ENCODE measurements around the gene DNM3. TPM values are rescaled to one million over a fixed set of nuclear protein-coding genes. Genes with fewer than 3 reads are reported as not detected.
A peak's percentile ranks its signal among the peaks of the same experiment; 100 is the strongest.

The DNM3 gene
- total RNA-seq, 2 donors from 2014 or later: 4.7 to 4.9 TPM

DNA sequence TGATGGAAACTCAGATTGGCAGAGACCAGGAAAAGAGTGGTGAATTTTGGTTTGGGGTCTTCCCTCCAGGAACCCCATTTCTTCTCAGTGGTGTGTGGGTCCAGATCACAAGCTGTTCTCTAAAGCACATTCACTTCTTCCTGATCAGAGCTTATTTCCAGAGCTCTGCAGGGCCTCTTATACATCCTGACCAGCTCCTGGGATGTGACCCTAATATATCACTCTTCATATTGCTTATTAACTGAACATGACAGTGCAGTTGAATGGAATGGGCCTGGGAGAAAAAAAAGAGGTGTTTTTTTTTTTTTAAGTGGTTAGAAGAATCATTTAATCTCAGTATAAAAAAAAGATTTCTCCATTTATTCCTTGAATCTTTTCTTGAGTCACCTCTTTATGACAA lies 29.6 kb upstream of the DNM3 start:
- intact Hi-C loops (cut with DNase I): no loop called here
- DNase-seq (ENCODE audit: low spot score): no peak

DNA sequence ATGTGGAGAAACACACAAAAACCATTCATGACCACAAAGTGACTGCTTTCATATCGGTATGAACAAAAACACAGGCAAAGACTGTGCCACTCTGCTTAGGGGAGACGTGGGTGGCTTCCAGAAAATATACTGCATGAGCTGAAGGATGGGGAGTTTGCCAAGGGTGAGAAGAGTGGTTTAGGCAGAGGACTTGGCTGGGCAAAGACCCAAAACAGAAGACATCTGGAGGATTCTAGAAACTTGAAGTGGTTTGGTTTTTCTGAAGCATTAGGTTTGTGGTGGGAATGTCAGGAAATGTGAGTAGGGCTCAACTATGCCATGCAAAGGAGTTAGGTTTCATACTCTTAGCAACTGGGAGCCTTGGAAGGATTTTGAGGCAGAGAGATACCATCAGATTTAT lies 26.6 kb upstream of the DNM3 start:
- DNase-seq (ENCODE audit: low spot score): no peak

DNA sequence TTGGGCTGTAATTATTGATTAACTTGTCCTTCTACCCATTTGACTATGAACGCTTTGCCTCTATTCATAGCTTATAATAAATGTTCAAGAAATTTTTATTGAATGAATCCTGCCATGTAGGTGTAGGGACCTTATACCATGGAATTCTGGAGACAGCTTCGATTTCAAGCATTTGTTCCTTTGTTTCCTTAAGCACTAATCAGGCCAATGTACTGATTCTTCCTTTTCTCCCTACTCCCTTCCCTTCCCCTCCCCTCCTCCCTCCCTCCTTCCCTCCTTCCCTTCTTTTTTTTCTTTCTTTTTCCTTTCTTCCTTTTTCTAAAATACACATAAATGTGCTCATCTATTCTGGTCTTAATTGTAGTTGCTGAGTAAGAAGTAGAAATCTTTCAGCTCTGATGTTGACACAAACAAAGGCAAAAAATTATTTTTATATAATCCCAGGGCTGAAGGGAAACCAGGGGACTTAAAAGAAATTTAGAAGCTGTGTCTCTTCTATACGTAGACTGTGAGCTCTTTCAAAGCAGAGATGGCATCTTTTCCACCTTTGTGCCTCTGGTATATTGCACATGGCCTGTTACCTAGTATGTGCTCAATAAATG lies 24.9 kb upstream of the DNM3 start:
- DNase-seq (ENCODE audit: low spot score): no peak
- intact Hi-C loops (cut with DNase I): no loop called here

More for the DNA sequence above, 26.6 kb upstream of the DNM3 start:
- intact Hi-C loops (cut with DNase I): no loop called here

DNA sequence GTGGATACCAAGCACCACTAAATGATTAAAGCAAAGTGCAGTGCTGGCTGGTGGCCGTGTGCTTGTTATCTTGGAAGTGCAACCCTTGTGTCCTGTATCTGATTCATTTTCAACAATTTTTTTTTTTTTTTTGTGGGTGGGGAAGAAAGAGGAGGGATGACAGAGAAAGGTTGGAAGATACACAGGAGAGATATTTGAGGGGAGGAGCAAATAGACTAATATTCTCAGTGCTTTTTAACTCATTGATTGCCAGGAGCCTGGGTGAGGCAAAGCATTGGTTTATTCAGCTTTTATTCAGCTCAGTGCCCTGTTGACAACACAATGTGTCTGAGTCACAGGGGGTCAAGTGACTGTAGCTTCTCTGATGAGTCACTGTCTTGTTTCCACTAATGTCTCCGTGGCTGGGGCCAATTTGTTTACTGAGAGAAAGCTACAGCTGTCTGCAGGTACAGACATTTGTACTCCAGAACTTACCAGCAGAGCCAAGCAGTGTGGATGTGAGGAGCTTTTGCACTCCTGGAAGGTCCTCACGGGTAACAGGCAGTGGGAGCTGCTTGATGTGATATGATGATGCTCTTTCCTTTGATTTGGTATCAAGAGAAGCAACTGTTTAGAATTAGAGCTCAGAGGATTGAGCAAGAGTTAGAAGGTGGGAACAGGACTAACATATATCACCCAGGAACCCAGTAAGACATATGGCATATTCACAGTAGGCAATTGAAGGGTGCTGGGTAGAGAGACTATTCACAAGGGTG lies 23.6 kb upstream of the DNM3 start:
- intact Hi-C loops (cut with DNase I): no loop called here
- no peak for DNase-seq (ENCODE audit: low spot score)

DNA sequence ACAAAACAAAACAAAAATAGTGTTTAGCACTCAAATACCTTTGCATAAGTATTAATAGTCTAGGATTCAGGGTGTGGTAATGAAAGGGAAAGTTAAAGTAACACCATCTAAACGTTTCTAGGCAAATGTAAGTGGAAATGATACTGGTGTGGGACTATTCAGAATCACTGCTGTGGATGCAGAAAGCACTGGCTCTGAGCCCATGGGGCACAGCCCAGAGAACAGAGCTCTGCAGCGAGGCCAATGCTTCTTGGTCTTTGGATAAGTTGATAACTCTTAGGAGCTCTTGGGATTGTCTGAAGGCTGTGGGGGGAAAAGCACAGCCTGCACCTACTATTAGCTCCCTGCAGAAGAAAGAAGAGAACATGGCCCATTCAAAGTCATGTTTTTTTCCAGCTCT lies 21.4 kb upstream of the DNM3 start:
- intact Hi-C loops (cut with DNase I): no loop called here
- no peak for DNase-seq (ENCODE audit: low spot score)

DNA sequence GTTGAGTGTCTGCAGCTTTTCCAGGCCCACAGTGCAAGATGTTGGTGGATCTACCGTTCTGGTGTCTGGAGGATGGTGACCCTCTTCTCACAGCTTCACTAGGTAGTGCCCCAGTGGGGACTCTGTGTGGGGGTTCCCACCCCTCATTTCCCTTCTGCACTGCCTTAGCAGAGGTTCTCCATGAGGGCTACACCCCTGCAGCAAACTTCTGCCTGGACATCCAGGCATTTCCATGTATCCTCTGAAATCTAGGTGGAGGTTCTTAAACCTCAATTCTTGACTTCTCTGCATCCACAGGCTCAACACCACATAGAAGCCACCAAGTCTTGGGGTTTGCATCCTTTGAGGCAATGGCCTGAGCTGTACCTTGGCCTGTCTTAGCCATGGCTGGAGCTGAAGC lies 14.3 kb upstream of the DNM3 start:
- DNase-seq (ENCODE audit: low spot score): no peak
- intact Hi-C loops (cut with DNase I): no loop called here

DNA sequence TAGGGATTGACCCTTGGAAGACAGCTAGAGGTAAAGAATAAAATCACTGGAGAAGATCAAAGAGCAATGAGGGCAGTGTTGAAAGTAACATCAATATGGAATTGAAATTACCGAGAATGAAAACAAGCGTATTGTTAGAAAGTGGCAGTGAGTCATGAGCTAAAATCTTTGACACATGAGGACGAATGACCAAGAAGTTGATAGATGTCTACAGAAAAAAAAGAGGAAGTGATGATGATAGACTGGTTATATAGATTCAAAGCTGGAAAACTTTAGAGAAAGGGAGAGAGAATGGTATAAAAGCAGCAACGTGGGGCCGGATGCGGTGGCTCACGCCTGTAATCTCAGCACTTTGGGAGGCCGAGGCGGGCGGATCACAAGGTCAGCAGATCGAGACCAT lies 12.5 kb upstream of the DNM3 start:
- DNase-seq (ENCODE audit: low spot score): no peak
- intact Hi-C loops (cut with DNase I): no loop called here

DNA sequence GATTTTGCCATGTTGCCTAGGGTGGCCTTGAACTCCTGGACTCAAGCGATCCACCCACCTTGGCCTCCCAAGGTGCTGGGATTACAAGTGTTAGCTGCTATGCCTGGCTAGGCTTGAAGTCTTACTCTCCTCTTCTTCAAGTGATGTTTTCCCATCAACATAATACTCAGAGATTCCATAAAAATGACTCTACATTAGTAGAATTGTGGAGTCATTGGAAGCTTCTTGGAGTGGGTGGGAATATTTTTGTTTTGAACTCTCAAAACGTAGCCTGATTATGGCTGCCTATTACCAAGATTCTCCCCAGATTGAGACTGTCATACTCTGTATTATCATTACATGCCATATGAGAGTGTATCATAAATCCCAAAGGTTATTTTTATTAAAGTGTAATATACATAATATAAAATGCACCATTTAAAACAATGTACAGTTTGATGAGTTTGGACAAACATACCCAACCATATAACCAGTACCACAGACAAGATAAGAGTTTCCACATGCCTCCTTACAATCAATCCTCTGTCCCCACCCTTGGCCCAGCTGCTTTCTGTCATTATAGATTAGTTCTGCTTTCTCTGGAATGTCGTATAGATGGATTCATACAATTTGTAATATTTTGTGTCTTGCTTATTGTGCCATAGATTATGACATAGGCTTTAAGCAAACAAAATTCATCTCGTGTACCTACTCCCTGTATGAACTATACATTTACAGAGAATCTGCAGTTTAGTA lies 8.0 kb upstream of the DNM3 start:
- DNase-seq (ENCODE audit: low spot score): no peak
- intact Hi-C loops (cut with DNase I): no loop called here

DNA sequence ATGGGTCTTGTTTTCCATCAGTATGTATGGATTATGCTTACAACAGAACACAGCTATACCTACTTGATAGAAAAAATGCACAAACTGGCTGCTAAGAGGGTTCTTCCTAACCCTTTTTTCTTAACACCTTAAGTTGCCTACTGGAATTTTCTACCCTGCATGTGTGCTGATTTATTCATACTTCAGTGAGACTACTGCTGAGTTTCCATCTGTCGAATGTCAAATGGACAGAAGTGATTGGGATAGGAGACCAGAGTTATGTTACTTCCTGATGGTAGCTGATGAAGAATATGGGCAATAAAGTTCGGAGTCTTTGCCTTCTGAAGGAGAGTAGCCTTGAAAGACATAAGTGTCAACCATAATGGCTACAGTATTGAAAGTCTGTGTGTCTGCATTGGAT lies 6.5 kb upstream of the DNM3 start:
- intact Hi-C loops (cut with DNase I): no loop called here
- no peak for DNase-seq (ENCODE audit: low spot score)

DNA sequence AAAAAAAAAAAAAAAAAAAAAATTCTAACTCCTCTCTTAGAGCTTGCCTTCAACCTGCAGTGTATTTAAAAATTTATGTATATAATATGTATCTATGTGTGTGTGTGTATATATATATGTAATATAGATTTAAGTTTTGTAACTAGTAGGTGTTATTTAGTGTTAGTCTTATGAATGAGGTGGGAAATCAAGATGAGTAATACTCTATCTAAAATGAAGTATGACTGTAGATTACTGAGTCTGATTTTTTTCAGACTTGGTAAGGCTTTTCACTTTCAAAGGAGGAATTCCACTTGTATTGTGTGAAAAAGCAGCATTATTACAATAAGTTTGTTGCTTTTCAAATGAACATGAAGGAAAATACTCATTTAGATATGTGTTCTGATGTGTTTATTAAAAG lies 5.4 kb upstream of the DNM3 start:
- intact Hi-C loops (cut with DNase I): no loop called here
- DNase-seq (ENCODE audit: low spot score): no peak

DNA sequence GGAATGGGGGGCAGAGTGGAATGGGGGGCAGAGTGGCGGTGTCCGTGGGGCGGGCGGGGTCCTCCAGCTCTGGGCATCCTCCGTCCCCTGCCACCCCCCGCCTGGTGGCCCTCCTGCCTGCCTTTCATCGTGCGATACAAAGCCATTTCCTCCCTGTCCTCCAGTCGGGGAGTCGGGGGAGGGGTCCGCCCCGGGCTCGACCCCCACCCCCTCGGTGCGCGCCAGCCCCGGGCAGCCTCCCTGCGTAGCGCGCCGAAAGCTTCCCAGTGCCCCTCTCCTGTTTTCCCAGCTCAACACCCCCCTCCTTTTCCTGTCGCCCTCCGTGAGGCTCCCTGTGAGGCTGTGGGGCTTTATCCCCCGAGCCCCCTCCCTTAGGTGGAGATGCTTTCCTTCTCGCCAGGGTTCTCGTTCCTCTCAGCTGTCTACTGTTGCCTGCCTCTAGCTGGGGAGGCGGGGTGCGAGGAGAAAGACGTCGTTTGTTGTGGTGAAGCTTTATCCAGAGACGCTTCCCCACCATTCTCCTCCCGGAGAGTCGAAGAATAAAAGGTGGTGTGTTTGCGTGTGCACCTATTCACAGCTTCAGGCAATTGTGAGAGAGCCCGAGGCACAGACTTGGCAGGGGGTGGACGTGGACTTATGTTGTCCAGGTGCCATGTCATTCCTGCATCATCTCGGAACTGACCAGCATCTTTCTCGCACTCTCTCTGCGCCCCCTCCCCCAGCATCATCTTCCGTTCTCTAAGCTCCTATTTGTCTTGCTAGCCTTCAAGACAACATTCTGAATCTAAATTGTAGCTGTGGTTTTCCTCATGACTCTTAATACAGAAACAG lies 848 bp downstream of the DNM3 start:
- intact Hi-C loops (cut with DNase I): no loop called here

DNA sequence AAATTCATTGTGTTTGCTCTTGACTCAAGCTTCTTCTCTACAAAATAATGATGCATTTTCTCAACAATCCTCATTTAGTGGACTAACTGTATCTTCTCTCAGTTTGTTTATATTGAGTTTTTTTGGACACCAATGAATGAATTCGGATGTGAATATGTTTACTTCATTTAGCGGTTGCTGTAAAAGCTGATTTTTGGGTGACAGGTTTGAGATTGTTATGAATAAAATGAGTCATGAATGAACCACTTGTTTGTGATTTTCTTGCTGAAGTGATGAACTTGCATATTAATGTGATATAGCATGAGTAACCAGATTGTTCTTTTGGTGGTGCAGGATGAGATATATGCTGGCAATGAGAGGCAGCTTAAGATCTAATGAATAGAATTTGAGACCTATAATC lies 3.1 kb downstream of the DNM3 start:
- intact Hi-C loops (cut with DNase I): no loop called here

More for the DNA sequence above, 848 bp downstream of the DNM3 start:
- DNase-seq (ENCODE audit: low spot score): peak; percentile 79

DNA sequence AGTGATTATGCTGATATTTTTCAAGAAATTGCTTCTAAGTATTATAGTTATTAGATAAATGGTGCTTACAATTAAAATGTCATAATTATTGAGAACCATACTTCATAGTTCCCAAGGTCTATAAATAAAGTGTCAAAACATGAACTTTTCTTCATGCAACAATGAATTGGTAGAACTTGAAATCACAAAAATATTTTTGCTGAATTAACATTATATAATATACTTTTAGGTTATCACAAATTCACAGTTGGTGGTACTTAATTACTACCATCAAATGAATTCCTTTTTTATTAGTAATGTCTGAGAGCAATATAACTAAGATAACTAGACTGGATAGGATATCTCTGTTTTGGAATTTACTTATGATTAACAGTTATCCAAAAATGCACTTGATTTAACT lies 4.7 kb downstream of the DNM3 start:
- no peak for DNase-seq (ENCODE audit: low spot score)
- intact Hi-C loops (cut with DNase I): no loop called here

More for the DNA sequence above, 3.1 kb downstream of the DNM3 start:
- no peak for DNase-seq (ENCODE audit: low spot score)

DNA sequence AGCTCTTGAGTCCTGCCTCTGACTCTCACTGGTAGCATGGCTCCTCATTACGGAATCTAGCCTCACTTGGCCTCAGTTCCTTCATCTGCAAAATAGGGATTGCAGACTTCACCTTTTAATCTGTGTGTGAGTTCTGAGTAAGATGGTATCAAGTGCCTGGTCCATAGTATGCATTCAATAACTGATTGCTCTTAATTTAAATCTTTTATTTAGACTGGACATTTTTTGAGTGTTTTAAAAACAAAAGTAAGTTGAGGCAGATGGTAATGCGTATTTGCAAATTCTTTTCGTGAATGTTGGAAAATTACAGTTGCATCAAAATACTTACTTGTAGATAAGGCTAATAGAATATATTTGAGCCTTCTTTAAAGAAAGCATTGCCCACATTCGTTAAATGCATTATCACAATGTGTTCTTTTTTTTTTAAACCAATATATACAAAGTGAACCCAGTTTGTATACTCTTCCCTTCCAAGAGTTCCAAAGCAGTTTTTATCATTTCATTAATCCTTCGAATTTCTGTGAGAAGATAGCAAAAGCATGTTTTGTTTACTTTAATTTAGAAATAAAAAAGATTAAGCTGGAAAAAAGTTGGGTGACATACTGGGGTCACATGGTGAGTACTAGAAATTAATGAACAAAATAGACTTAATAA lies 8.1 kb downstream of the DNM3 start:
- intact Hi-C loops (cut with DNase I): no loop called here
- no peak for DNase-seq (ENCODE audit: low spot score)

DNA sequence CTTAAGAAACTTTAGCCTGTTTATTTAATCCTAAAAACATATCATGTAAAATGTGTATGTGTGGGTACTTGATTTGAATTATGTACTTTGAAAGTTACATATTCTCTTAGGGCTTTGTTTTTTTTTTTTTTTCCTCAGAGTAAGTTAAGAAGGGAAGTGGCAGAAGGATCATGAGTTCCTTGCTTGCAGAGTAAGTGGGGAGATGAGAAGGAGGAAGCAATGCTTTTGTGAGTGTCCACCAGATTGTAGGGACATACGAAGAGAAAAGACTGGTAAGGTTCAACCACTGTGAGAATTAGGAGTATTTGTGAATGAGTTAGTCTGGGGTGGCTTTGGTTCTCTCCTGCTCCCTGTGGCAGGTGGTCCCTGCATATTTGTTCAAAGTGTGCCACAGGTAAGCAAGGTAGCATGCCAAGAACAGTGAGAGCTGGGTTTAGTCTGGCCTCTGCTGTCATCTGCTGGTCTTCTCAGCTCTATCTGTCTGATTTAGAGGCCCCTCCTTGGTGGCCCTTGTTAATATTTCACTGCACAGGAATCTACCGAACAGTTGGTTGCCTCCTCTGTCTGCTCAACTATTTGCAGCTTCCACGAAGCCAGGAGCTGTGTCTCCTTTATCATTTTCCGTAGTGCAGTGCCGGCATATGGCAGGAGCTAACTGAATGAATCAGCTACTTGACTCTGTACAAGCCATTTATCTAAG lies 9.5 kb downstream of the DNM3 start:
- no peak for DNase-seq (ENCODE audit: low spot score)
- intact Hi-C loops (cut with DNase I): no loop called here

DNA sequence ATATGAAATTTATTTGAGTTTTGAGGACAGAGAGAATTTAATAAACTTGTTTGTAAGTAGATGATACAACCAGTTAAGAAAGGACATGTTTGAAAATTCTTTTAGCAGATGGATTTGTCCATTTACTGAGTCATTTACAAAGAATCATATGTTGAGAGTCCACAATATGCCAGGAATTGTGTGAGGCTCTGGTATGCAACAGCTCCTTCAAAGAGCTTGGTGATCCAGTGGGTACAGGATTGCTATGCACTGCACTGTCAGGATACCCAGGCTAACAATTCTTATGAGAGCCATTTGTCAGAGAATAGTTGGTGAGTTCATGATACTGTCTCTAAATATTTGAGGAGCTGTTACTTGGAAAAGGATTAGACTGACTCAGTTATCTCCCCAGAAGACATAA lies 11.0 kb downstream of the DNM3 start:
- intact Hi-C loops (cut with DNase I): no loop called here
- no peak for DNase-seq (ENCODE audit: low spot score)

DNA sequence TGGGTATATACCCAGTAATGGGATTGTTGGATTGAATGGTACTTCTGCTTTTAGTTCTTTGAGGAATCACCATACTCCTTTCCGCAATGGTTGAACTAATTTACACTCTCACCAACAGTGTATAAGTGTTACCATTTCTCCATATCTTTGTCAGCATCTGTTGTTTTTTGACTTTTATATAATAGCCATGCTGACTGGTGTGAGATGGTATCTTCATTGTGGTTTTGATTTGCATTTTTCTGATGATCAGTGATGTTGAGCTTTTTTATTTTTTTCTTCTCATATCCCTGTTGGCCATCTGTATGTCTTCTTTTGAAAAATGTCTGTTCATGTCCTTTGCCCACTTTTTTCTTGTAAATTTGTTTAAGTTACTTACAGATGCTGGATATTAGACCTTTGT lies 14.1 kb downstream of the DNM3 start:
- DNase-seq (ENCODE audit: low spot score): no peak
- intact Hi-C loops (cut with DNase I): no loop called here

DNA sequence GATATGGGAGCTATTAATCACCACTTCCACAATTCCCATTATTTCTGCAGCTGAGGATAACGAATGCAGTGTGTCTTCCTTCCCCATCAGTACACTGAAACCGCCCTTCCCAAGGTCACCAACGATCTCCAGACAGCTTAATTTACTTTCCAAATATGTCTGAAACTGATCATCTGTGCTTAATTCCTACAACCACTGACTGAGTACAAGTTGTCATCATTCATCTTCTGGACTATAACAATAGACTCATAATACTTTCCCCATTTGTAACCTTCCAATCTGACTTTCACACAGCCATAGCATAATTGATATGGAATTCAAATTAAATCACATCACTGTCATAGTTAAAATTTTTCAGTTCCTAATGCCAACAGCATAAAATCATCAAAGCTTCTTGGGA lies 17.4 kb downstream of the DNM3 start:
- intact Hi-C loops (cut with DNase I): no loop called here
- DNase-seq (ENCODE audit: low spot score): no peak

DNA sequence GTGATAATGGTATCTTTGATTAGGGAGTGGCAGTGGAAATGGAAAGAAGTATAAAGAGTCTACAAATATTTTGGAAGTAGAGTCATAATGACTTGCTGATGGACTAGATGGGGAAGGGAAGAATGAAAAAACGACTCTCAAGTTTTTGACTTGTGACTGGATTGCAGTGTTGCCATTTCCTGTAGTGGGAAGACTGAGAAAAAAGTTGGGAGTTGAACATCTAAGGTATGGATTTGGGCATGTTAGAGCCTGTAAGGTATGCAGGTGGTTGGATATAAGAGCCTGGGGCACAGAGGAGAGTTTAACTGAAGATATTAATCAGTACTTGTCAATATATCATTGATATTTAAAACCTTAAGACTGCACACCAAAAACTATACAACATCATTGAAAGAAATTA lies 19.4 kb downstream of the DNM3 start:
- DNase-seq (ENCODE audit: low spot score): no peak
- intact Hi-C loops (cut with DNase I): no loop called here
